Ishikawa (cell line): ENCODE measurements around the gene TCF4.

ENCODE experiments used
- EGR1 ChIP-seq: IDR thresholded peaks from 2 replicates; pipeline ENCODE4 v1.6.1; 2012
- EP300 ChIP-seq: IDR thresholded peaks from 2 replicates; pipeline ENCODE4 v1.6.1; 2012; ENCODE audit warnings: borderline replicate concordance
- NFIC ChIP-seq: IDR thresholded peaks from 2 replicates; pipeline ENCODE4 v1.6.1; 2012

DNA sequence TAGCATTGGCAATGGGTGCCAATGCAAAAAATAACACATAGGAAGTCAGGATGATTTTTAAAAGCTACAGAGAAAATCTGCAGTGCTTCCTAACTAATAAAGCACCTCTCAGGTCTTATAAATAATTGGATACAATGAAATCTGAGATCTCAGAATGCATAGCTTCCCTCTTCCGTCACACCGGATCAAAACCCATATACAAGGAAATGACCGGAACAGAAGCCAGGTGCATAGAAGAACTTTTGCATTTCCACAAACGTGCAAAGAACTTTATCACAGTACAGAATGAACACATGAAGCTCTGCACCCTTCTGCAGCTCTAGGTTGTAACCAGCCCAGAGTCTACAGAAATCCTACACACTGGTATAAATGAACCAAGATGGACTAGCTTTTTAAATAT lies 145.4 kb downstream of the TCF4 start:
- TF ChIP-seq NFIC: no peak
- no peak for TF ChIP-seq EP300
- no peak for TF ChIP-seq EGR1
